Neuronal stem cell (in vitro differentiated cells): ENCODE measurements around the gene NCOR2.

Experiments
- DNase-seq: peaks from one replicate; pipeline ENCODE4 v3.0.0-alpha.2; 2013; ENCODE audit warnings: low spot score
- H2AFZ ChIP-seq: one replicate; pipeline ENCODE4 v1.6.1; 2013; ENCODE audit warnings: mild to moderate bottlenecking, low read length, inconsistent platforms
- H2AK5ac ChIP-seq: 2 replicates; pipeline ENCODE4 v1.6.1; 2013; ENCODE audit warnings: low read depth, mild to moderate bottlenecking, inconsistent platforms, low read length, moderate library complexity, mixed read lengths
- H2BK120ac ChIP-seq: 2 replicates; pipeline ENCODE4 v1.6.1; 2013; ENCODE audit warnings: low read depth, mild to moderate bottlenecking, inconsistent platforms, low read length, moderate library complexity, mixed read lengths
- H2BK12ac ChIP-seq: one replicate; pipeline ENCODE4 v1.6.1; 2013; ENCODE audit warnings: low read length, inconsistent platforms
- H2BK15ac ChIP-seq: 2 replicates; pipeline ENCODE4 v1.6.1; 2013; ENCODE audit warnings: mild to moderate bottlenecking, low read length, inconsistent platforms, mixed read lengths
- H2BK5ac ChIP-seq: one replicate; pipeline ENCODE4 v1.6.1; 2013; ENCODE audit warnings: inconsistent platforms, mild to moderate bottlenecking, low read length, moderate library complexity
- H3K14ac ChIP-seq: one replicate; pipeline ENCODE4 v1.6.1; 2013; ENCODE audit warnings: low read length, inconsistent platforms
- H3K18ac ChIP-seq: 2 replicates; pipeline ENCODE4 v1.6.1; 2013; ENCODE audit warnings: low read length, inconsistent platforms
- H3K23ac ChIP-seq: 2 replicates; pipeline ENCODE4 v1.6.1; 2013; ENCODE audit warnings: low read depth, mild to moderate bottlenecking, mixed read lengths, low read length, inconsistent platforms; ENCODE audit not compliant: poor library complexity
- H3K27ac ChIP-seq: replicated peaks from 3 replicates; pipeline ENCODE4 v1.5.1; 2013; ENCODE audit warnings: low read length, inconsistent platforms
- H3K27me3 ChIP-seq, 3 experiments: 2 replicates each; pipeline ENCODE4 v1.6.1; 2013; ENCODE audit warnings: low read length in 3 of 3, mild to moderate bottlenecking in 2 of 3, inconsistent platforms in 1 of 3, low read depth in 1 of 3, mixed read lengths in 1 of 3, moderate library complexity in 1 of 3; ENCODE audit not compliant: control insufficient read depth in 3 of 3, insufficient read depth in 3 of 3
- H3K36me3 ChIP-seq, 2 donors: replicated peaks in 1 of 2; 2 replicates each; pipeline ENCODE4 v1.6.1; 2013; ENCODE audit warnings: low read length in 2 of 2; ENCODE audit not compliant: control insufficient read depth in 2 of 2, insufficient read depth in 2 of 2
- H3K4ac ChIP-seq: 2 replicates; pipeline ENCODE4 v1.6.1; 2013; ENCODE audit warnings: inconsistent platforms, mild to moderate bottlenecking, low read length, moderate library complexity
- H3K4me1 ChIP-seq, 2 donors: 1 replicate in 1 of 2; 2 replicates in 1 of 2; pipeline ENCODE4 v1.6.1; 2013; ENCODE audit warnings: low read length in 2 of 2, low read depth in 1 of 2; ENCODE audit not compliant: control insufficient read depth in 2 of 2, insufficient read depth in 1 of 2
- H3K4me2 ChIP-seq: one replicate; pipeline ENCODE4 v1.6.1; 2013; ENCODE audit warnings: mild to moderate bottlenecking, low read length, inconsistent platforms; ENCODE audit not compliant: insufficient read depth, poor library complexity, severe bottlenecking
- H3K4me3 ChIP-seq, 2 donors: 2 replicates each; pipeline ENCODE4 v1.5.1; 2013; ENCODE audit warnings: low read length in 2 of 2, mild to moderate bottlenecking in 2 of 2, inconsistent platforms in 1 of 2, moderate library complexity in 1 of 2
- H3K79me1 ChIP-seq: one replicate; pipeline ENCODE4 v1.6.1; 2013; ENCODE audit warnings: low read depth, mild to moderate bottlenecking, inconsistent platforms, low read length, moderate library complexity
- H3K9ac ChIP-seq: one replicate; pipeline ENCODE4 v1.6.1; 2013; ENCODE audit warnings: mild to moderate bottlenecking, low read depth, low read length, inconsistent platforms; ENCODE audit not compliant: poor library complexity
- H3K9me3 ChIP-seq, 2 donors: replicated peaks in 1 of 2; 2 replicates each; pipeline versions ENCODE3 to v1.6.1; 2013; ENCODE audit warnings: low read length in 2 of 2, mild to moderate bottlenecking in 2 of 2, inconsistent platforms in 1 of 2, low read depth in 1 of 2, mixed read lengths in 1 of 2, moderate library complexity in 1 of 2; ENCODE audit not compliant: control insufficient read depth in 2 of 2, insufficient read depth in 1 of 2
- H4K8ac ChIP-seq: one replicate; pipeline ENCODE4 v1.6.1; 2013; ENCODE audit warnings: low read depth, mild to moderate bottlenecking, inconsistent platforms, low read length, moderate library complexity
- H4K91ac ChIP-seq: one replicate; pipeline ENCODE4 v1.6.1; 2013; ENCODE audit warnings: low read length, low read depth, mild to moderate bottlenecking, inconsistent platforms; ENCODE audit not compliant: poor library complexity
- WGBS, 2 donors: extraction: QIAGEN DNeasy Blood & Tissue Kit; methylation state at CpG; one replicate each; pipeline ENCODE4 v1.1.7; 2013; ENCODE audit warnings: missing lambda C conversion rate in 2 of 2, mixed read lengths in 1 of 2; ENCODE audit not compliant: insufficient read length in 2 of 2, insufficient replicate concordance in 1 of 2; ENCODE audit errors: extremely low coverage in 2 of 2; 5-methylcytosine and 5-hydroxymethylcytosine counted together

NCOR2 gene

GRCh38 chr12:124564971-124565491 is 2.4 kb downstream of the NCOR2 start:
- H2BK15ac ChIP-seq: no peak overlapping the region
- no peak overlapping the region for H3K4ac ChIP-seq
- H2BK5ac ChIP-seq: no peak overlapping the region
- peak overlapping the region; percentile 45 for H3K18ac ChIP-seq
- H2BK12ac ChIP-seq: no peak overlapping the region
- no peak overlapping the region for H4K8ac ChIP-seq
- H2BK120ac ChIP-seq: no peak overlapping the region
- peak overlapping the region; percentile 25 for H3K9ac ChIP-seq
- peaks cover 0 to 7% (median 0%) of the 10 kb centered on the region in 3 experiments for H3K27me3 ChIP-seq
- peaks cover 30 to 33% of the 10 kb centered on the region in 2 donors for H3K4me1 ChIP-seq
- H2AFZ ChIP-seq: no peak overlapping the region
- no peak overlapping the region for H4K91ac ChIP-seq
- H3K23ac ChIP-seq: peak overlapping the region; percentile 20
- H3K4me2 ChIP-seq: peak overlapping the region; percentile 28
- H3K9me3 ChIP-seq: no peaks in the 10 kb centered on the region
- no peaks in the 10 kb centered on the region for H3K36me3 ChIP-seq
- no peak for DNase-seq
- H3K79me1 ChIP-seq: peaks cover 11% of the 10 kb centered on the region
- WGBS, 2 donors: no CpG with 5 or more reads among the region's 19 CpGs
- no peak overlapping the region for H3K14ac ChIP-seq
- peak overlapping the region; percentile 8 to 21 for H3K4me3 ChIP-seq
- no peak overlapping the region for H2AK5ac ChIP-seq
- H3K27ac ChIP-seq: no peak overlapping the region

DNA sequence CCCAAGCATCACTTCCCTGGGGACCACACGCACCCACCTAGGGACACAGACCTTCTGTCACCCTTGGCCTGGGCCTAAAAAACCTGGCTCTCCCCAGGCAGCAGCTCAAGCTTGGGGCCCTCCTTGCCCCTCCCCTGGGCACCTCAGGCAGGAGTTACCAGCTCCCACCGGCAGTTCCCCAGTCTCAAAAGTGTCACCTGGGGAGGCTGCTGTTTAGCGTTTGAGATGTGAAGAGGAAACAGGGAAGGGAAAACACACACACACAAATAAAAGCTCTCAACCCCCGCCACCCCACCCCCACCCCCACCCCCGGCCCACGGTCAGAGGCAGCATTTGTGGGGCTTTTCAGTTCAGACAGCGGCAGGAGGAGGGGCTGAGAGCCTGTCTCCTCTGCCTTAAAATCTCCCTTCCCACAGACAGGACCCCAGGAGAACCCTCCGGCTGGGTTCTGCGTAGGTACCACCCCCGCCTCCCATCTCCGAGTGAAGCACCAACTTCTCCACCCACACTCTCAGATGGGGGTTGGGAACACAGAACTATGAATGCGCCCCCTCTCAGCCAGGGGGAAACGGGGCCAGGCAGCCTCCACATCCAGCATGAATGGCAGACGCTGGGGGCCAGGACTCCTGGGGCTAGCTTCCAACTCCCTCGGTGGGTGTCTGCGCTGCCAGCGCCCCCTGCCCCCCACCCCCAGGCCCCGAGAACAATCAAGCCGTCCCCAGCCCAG is 3.0 kb downstream of the NCOR2 start:
- Histone ChIP-seq H3K14ac (no peak overlapping the region), H3K27ac (no peak overlapping the region), H3K4me1 (peaks cover 29 to 33% of the 10 kb centered on the region in 2 donors), H2AK5ac (no peak overlapping the region), H3K9ac (no peak overlapping the region), H3K4me3 (peak overlapping the region in 1 of 2 donors; percentile 5), H4K8ac (no peak overlapping the region), H3K18ac (peak overlapping the region; percentile 86), H3K9me3 (no peaks in the 10 kb centered on the region), H3K4ac (no peak overlapping the region), H2BK5ac (no peak overlapping the region), H3K36me3 (no peaks in the 10 kb centered on the region), H3K4me2 (peak overlapping the region; percentile 51), H2BK12ac (no peak overlapping the region), H2BK15ac (no peak overlapping the region), H2BK120ac (no peak overlapping the region), H3K79me1 (peaks cover 12% of the 10 kb centered on the region), H2AFZ (no peak overlapping the region), H4K91ac (no peak overlapping the region), H3K27me3 (peaks cover 0 to 4% (median 0%) of the 10 kb centered on the region in 3 experiments), H3K23ac (no peak overlapping the region)
- no peak for DNase-seq
- WGBS, 2 donors: no CpG with 5 or more reads among the region's 19 CpGs

DNA sequence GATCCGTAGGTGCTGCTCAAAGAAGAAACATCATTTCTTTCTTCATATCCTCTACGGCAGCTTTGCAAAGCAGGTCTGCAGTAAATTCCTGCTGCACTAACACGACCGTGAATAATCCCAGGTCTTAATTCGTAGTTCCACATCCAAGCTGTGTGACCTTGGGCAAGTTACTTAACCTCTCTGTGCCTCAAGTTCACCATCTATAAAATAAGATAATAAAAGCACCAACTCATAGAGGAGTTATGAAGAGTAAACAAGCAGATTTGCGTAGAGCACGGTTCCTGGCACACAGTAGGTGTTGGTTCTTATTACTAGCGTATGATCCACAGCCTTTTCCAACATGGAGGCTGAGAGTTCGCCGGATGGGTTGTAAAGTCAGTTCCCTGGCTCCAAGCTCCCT is 3.6 kb downstream of the NCOR2 start:
- Histone ChIP-seq H3K4me1 (peaks cover 23 to 30% of the 10 kb centered on the region in 2 donors), H2BK120ac (no peak overlapping the region), H4K91ac (no peak overlapping the region), H4K8ac (no peak overlapping the region), H3K14ac (no peak overlapping the region), H2AFZ (no peak overlapping the region), H2BK12ac (no peak overlapping the region), H3K4me3 (no peak overlapping the region), H3K9ac (no peak overlapping the region), H2BK5ac (no peak overlapping the region), H2BK15ac (no peak overlapping the region), H3K18ac (no peak overlapping the region), H3K4ac (no peak overlapping the region), H3K23ac (no peak overlapping the region), H3K9me3 (no peaks in the 10 kb centered on the region), H3K36me3 (no peaks in the 10 kb centered on the region), H3K4me2 (no peak overlapping the region), H3K27me3 (no peaks in the 10 kb centered on the region), H2AK5ac (no peak overlapping the region), H3K27ac (no peak overlapping the region), H3K79me1 (peaks cover 17% of the 10 kb centered on the region)
- no peak for DNase-seq
- WGBS, 2 donors: no CpG with 5 or more reads among the region's 10 CpGs

DNA sequence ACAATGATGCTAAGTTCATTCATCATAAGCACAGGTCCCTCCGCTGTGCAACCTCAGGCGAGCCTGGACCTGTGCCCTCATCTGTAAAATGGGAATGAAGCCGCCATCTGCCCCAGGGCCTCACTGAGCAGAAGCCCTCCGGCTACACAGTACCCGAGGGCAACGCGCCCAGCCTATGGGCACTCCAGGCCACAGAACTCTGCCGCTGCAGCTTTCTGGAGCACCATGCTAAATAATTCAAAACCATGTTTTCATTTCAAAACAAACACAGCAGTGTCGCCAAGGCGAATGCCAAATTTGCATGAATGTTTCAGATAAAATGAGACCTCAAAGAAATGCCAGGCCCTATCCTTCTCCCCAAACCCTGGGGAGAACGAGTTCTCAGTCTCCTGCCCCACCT is 4.0 kb downstream of the NCOR2 start:
- Histone ChIP-seq H3K9ac (no peak overlapping the region), H4K91ac (no peak overlapping the region), H2AK5ac (no peak overlapping the region), H3K14ac (no peak overlapping the region), H3K18ac (no peak overlapping the region), H3K4me3 (no peak overlapping the region), H3K4ac (no peak overlapping the region), H3K36me3 (no peaks in the 10 kb centered on the region), H2AFZ (no peak overlapping the region), H3K4me2 (no peak overlapping the region), H3K23ac (no peak overlapping the region), H2BK15ac (no peak overlapping the region), H2BK5ac (no peak overlapping the region), H4K8ac (no peak overlapping the region), H2BK12ac (no peak overlapping the region), H3K9me3 (no peaks in the 10 kb centered on the region), H3K4me1 (peaks cover 19 to 30% of the 10 kb centered on the region in 2 donors), H2BK120ac (no peak overlapping the region), H3K27me3 (no peaks in the 10 kb centered on the region), H3K27ac (no peak overlapping the region), H3K79me1 (peaks cover 17% of the 10 kb centered on the region)
- WGBS, 2 donors: no CpG with 5 or more reads among the region's 11 CpGs
- DNase-seq: no peak
